Measurements from ENCODE around the gene TBC1D17.

DNA sequence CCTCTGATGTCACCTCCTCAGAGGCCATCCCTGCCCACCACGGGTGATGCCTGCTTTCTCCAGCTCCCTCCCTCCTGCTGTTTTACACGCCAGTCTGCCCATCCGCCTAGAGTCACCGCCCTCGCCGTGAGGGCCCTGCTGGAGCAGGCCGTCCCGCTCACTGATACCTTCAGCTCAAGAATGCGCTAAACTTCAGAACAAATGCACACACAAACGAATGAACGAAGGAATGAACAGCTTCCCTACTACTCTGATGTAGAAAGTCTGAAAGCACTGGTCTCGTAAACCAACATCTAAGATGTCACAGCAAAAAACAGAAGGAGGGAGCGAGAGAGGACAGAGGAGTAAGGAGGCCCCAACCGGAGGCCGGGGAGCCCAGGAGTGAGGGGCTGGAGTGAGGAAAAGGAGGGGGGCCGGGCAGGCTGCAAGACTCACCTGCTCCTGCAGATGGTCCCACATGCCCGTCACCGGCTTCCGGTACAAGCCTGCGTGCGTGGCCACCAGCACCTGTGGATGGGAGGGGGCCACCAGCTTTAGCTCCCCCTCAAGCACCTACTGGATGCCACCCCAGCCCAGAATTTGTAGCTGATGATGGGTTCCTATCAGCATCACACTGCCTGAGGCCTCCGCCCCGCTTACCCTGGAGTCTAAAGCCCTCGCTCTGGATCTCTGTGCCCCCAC, 14.1 kb upstream of the TBC1D17 start:
- TF ChIP-seq, protein P1, sequence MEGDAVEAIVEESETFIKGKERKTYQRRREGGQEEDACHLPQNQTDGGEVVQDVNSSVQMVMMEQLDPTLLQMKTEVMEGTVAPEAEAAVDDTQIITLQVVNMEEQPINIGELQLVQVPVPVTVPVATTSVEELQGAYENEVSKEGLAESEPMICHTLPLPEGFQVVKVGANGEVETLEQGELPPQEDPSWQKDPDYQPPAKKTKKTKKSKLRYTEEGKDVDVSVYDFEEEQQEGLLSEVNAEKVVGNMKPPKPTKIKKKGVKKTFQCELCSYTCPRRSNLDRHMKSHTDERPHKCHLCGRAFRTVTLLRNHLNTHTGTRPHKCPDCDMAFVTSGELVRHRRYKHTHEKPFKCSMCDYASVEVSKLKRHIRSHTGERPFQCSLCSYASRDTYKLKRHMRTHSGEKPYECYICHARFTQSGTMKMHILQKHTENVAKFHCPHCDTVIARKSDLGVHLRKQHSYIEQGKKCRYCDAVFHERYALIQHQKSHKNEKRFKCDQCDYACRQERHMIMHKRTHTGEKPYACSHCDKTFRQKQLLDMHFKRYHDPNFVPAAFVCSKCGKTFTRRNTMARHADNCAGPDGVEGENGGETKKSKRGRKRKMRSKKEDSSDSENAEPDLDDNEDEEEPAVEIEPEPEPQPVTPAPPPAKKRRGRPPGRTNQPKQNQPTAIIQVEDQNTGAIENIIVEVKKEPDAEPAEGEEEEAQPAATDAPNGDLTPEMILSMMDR (IDR thresholded peaks at IDR 0.05): no peak
- no peak for TF ChIP-seq POLR2A (IDR thresholded peaks at IDR 0.05)
- TF ChIP-seq EP300 (IDR thresholded peaks at IDR 0.05): no peak
